Measurements from ENCODE around the gene MRRF. TPM values are rescaled to one million over a fixed set of nuclear protein-coding genes. Genes with fewer than 3 reads are reported as not detected.

Gene MRRF
- total RNA-seq, 4 donors from 2014 or later, result 23.5 to 44.7 (median 38.9) TPM

DNA sequence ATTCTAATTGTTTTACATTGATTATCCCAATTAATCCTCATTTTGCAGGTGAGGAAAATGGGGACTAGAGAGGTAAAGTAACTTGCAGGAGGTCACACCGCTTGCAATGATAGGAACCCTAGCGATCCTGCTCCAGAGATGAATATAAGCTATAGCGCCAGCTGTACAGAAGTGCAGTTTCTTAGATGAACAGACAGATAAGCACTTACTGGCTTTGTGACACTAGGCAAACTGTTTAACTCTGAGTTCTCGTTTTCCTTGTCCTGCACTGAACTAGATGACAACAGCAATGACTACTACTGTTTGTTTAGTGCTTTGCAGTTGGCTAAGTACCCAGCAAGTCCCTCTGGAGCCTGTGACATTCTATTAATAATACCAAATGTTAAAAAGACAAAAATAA lies 47.0 kb upstream of the MRRF start:
- no peaks in the 10 kb centered on the region for H3K9me3 ChIP-seq
- H3K4me3 ChIP-seq, result no peak overlapping the region
- H3K4me1 ChIP-seq, result peaks cover 0 to 12% of the 10 kb centered on the region in 2 donors
- H3K27ac ChIP-seq, result no peak overlapping the region
- TF ChIP-seq POLR2A (IDR thresholded peaks at IDR 0.05), result no peak
- TF ChIP-seq, protein P1, sequence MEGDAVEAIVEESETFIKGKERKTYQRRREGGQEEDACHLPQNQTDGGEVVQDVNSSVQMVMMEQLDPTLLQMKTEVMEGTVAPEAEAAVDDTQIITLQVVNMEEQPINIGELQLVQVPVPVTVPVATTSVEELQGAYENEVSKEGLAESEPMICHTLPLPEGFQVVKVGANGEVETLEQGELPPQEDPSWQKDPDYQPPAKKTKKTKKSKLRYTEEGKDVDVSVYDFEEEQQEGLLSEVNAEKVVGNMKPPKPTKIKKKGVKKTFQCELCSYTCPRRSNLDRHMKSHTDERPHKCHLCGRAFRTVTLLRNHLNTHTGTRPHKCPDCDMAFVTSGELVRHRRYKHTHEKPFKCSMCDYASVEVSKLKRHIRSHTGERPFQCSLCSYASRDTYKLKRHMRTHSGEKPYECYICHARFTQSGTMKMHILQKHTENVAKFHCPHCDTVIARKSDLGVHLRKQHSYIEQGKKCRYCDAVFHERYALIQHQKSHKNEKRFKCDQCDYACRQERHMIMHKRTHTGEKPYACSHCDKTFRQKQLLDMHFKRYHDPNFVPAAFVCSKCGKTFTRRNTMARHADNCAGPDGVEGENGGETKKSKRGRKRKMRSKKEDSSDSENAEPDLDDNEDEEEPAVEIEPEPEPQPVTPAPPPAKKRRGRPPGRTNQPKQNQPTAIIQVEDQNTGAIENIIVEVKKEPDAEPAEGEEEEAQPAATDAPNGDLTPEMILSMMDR (IDR thresholded peaks at IDR 0.05), result no peak
- intact Hi-C loops (cut with DNase I; ENCODE audit: low total_unique reads), result no loop called here
- peaks cover 15 to 49% of the 10 kb centered on the region in 2 donors for H3K27me3 ChIP-seq
- DNase-seq, result no peak
- H3K36me3 ChIP-seq, result no peaks in the 10 kb centered on the region

DNA sequence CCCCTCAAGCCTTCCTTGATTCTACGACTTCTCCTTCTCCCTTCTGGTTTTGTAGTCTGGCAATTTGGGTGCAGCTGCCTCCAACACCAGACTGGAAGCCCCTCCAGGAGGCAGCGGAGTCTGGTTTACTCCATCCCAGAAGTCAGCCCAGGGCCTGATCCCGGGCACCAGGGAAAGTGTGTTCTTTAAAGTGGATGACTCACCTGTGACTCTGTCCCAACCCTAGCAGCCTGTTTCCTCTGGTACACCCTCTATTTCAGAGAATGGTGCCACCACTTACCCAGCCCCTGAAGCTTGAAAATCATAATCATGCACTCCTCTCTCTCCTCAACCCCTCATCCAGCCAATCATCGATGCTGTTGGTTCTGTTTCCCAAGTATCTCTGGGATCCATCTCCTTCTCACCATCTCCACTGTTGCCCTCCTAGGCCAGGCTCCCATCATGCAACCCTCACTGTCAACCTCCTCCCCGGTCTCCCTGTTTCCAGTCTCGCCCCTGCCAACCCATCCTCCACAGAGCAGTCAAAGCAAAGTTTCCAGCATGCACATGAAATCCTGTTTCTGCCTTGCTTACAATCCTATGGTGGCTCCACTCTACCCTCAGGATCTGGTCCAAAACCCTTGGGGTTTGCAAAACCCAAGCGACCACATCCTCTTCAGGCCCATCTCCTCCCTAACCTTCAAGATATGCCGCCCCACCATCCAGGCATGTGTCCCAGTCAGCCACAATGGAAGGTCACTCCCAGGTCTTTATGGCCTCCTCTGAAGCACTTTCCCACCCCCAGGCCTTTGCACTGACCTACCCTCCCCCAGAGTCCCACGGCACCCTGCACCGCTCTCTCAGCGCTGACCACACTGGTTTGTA lies 46.4 kb upstream of the MRRF start:
- H3K4me3 ChIP-seq, result no peak overlapping the region
- TF ChIP-seq POLR2A (IDR thresholded peaks at IDR 0.05), result no peak
- TF ChIP-seq, protein P1 (IDR thresholded peaks at IDR 0.05), result no peak
- intact Hi-C loops (cut with DNase I; ENCODE audit: low total_unique reads), result no loop called here
- no peaks in the 10 kb centered on the region for H3K36me3 ChIP-seq
- H3K27me3 ChIP-seq, result peaks cover 15 to 47% of the 10 kb centered on the region in 2 donors
- H3K9me3 ChIP-seq, result no peaks in the 10 kb centered on the region
- no peak overlapping the region for H3K27ac ChIP-seq
- DNase-seq, result no peak
- peaks cover 0 to 10% of the 10 kb centered on the region in 2 donors for H3K4me1 ChIP-seq

DNA sequence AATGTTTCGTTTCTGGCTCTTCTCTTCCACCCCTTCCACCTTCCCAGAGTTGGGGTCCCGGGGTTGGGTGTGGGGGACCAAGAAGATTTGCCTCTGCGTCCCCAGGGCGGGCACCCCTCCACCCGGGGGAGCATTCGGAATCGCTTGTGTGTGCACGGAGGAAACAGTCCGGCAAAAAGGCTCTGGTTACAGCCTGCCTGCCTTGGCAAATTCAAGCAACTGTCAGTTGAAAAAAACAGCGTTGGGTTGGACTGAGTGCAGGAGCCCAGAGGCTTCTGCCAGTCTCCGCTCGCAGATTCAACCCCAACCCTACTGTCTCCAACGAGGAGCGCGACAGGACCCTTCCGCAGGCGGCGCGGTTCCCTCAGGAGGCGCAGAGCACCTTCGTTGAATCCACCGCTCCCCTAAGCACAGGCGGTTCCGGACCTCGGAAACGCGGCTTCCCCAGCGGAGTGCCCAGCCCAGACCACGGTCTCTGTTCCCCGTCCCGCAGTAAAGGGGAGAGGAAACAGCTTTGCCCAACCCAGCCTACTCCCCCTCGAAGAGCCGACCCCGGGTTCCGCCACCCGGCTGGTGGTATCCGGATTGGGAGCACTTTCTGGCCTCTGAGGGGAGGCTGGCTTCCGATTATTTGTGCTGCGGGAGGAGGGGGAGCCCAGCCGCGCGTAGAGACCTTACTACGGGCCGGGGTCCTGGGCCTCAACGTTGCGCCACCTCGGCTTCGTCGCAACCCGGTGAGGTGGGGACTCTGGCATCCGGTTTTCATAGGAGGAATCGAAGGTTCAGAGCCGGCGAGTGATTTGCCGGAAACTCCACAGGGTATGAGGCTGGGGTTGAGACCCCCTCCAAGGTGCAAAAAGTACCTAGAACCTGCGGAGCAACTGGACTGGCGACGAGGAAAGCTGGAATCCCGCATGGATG lies 45.5 kb upstream of the MRRF start:
- no peaks in the 10 kb centered on the region for H3K9me3 ChIP-seq
- H3K27ac ChIP-seq, result no peak overlapping the region
- TF ChIP-seq POLR2A (IDR thresholded peaks at IDR 0.05), result no peak
- TF ChIP-seq, protein P1 (IDR thresholded peaks at IDR 0.05), result no peak
- peaks cover 7 to 54% of the 10 kb centered on the region in 2 donors for H3K27me3 ChIP-seq
- H3K36me3 ChIP-seq, result no peaks in the 10 kb centered on the region
- no peak for DNase-seq
- H3K4me1 ChIP-seq, result peaks cover 0 to 1% of the 10 kb centered on the region in 2 donors
- intact Hi-C loops (cut with DNase I; ENCODE audit: low total_unique reads), result no loop called here
- H3K4me3 ChIP-seq, result no peak overlapping the region

DNA sequence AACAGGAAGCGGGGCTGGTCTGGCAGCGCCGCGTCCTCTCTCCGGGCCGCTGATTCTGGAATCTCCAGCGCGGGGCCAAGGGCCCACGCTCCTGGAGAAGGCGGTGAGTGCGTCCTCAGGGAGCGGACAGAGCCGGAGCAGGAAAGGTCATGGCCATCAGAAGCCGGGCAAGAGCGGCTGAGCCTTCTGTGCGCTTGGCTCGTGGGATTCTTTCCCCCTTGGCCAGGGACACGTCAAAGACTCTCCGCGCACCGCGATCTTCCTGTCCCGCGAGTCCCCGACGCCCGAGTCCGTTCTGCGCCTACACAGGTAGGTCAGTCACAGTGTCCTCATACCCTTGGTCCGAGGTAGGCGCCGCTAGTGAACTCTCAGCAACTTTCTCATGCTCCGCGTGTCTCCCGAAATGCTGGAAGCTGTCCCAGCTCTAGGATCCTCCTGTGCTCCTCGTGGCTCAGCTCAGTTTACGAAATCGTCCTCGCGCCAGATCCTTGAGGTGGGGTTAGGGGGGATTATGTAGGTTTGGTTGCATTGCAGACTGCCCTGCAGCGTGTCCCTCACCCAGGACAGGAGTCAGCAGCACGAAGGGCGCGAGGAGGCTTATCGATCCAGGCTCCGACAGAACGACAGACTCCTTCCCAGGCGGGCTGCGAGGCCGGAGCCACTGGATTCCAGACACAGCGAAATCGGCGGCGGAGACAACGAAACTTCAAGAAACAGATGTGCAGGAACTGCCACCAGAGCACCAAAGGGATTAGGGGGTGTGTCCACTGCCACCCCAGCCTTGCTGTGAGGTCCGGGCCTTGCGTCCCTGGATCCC lies 44.6 kb upstream of the MRRF start:
- Histone ChIP-seq H3K27ac (no peak overlapping the region), H3K36me3 (no peaks in the 10 kb centered on the region), H3K4me1 (no peaks in the 10 kb centered on the region), H3K27me3 (peaks cover 3 to 50% of the 10 kb centered on the region in 2 donors), H3K4me3 (no peak overlapping the region), H3K9me3 (no peaks in the 10 kb centered on the region)
- TF ChIP-seq POLR2A (IDR thresholded peaks at IDR 0.05), result no peak
- TF ChIP-seq, protein P1 (IDR thresholded peaks at IDR 0.05), result no peak
- no peak for DNase-seq
- intact Hi-C loops (cut with DNase I; ENCODE audit: low total_unique reads), result no loop called here

Measured in uterus (tissue), 4 donors.